Esophagus muscularis mucosa (tissue), 3 donors: ENCODE data around the gene SH3RF3.

Source experiments
- POLR2A ChIP-seq: fragments of 450-650 bp; IDR thresholded peaks from one replicate; pipeline ENCODE4 v1.6.1; 2017; ENCODE audit warnings: antibody characterized with exemption, moderate library complexity, mild to moderate bottlenecking, low read depth
- POLR2AphosphoS5 ChIP-seq, 2 donors: sonication (generic); formaldehyde crosslinking; IDR thresholded peaks; one replicate each; pipeline ENCODE4 v1.6.1; 2017; ENCODE audit warnings: antibody characterized with exemption in 2 of 2
- TF ChIP-seq, protein P1 (sequence below), 3 experiments: fragments of 200-600 bp in 2 of 3; fragments of 450-650 bp in 1 of 3; sonication (generic) in 2 of 3; IDR thresholded peaks; one replicate each; pipeline ENCODE4 v1.5.1; 2017 to 2019; ENCODE audit warnings: antibody characterized with exemption in 3 of 3, mild to moderate bottlenecking in 2 of 3, moderate library complexity in 1 of 3

DNA sequence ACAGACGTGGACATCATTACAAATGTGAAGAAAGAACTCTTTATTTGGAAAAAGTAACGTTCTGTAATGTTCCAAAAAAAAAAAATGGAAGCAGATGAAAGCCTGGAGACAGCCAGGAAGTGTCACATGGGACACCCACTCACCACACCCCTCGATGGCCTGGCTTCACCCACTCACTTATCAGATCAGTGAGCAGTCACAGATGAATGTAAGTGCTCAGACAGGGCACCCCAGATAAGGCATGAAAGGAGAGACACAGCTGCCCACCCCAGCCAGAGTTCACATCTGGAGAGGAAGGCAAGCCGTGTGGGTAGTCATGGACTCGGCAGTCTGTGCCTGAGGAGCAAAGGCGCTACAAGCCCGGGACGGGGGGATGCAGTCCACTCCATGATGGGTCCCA lies 379.6 kb downstream of the SH3RF3 start:
- TF ChIP-seq, protein P1, sequence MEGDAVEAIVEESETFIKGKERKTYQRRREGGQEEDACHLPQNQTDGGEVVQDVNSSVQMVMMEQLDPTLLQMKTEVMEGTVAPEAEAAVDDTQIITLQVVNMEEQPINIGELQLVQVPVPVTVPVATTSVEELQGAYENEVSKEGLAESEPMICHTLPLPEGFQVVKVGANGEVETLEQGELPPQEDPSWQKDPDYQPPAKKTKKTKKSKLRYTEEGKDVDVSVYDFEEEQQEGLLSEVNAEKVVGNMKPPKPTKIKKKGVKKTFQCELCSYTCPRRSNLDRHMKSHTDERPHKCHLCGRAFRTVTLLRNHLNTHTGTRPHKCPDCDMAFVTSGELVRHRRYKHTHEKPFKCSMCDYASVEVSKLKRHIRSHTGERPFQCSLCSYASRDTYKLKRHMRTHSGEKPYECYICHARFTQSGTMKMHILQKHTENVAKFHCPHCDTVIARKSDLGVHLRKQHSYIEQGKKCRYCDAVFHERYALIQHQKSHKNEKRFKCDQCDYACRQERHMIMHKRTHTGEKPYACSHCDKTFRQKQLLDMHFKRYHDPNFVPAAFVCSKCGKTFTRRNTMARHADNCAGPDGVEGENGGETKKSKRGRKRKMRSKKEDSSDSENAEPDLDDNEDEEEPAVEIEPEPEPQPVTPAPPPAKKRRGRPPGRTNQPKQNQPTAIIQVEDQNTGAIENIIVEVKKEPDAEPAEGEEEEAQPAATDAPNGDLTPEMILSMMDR (IDR thresholded peaks at IDR 0.05), result no peak
- no peak for TF ChIP-seq POLR2A
- no peak for TF ChIP-seq POLR2AphosphoS5 (IDR thresholded peaks at IDR 0.05)
